ENCODE measurements around the gene SLC38A1.

Gene SLC38A1

GRCh38 chr12:46269429-46270241 lies 792 bp upstream of the SLC38A1 start:
- DNase-seq (ENCODE audit: low spot score in 2 of 2): peak in 1 of 2 experiments; percentile 23
- no peaks in the 10 kb centered on the region for H3K27me3 ChIP-seq (ENCODE audit: low read depth)
- in situ Hi-C loops (cut with MboI; ENCODE audit: low sequenced_read_pairs): loop anchor here (25.0 kb wide), 1 partner anchor 282 kb away; the partner anchor contains the start of gene SCAF11

GRCh38 chr12:46267825-46268582 lies 839 bp downstream of the SLC38A1 start:
- in situ Hi-C loops (cut with MboI; ENCODE audit: low sequenced_read_pairs): loop anchor here (25.0 kb wide), 1 partner anchor 281 kb away; the partner anchor contains the start of gene SCAF11
- Histone ChIP-seq H3K9me3 (no peaks in the 10 kb centered on the region), H3K36me3 (replicated peaks) (no peaks in the 10 kb centered on the region), H3K27me3 (ENCODE audit: low read depth) (no peaks in the 10 kb centered on the region), H3K4me1 (peaks cover 40% of the 10 kb centered on the region), H3K4me3 (peak overlapping the region; percentile 73)
- peak in 1 of 2 experiments; percentile 21 for DNase-seq (ENCODE audit: low spot score in 2 of 2)

More at GRCh38 chr12:46269429-46270241, 792 bp upstream of the SLC38A1 start:
- no peaks in the 10 kb centered on the region for H3K36me3 ChIP-seq (replicated peaks)
- H3K4me1 ChIP-seq: peaks cover 25% of the 10 kb centered on the region
- no peaks in the 10 kb centered on the region for H3K9me3 ChIP-seq
- peak overlapping the region; percentile 73 for H3K4me3 ChIP-seq

- H3K4me1 ChIP-seq: peaks cover 45% of the 10 kb centered on the region
- H3K4me3 ChIP-seq: peak overlapping the region; percentile 73
- peak in 1 of 2 experiments; percentile 45 for DNase-seq (ENCODE audit: low spot score in 2 of 2)
- no peaks in the 10 kb centered on the region for H3K36me3 ChIP-seq (replicated peaks)
- in situ Hi-C loops (cut with MboI; ENCODE audit: low sequenced_read_pairs): loop anchor here (25.0 kb wide), 1 partner anchor 280 kb away; the partner anchor contains the start of gene SCAF11
- H3K9me3 ChIP-seq: no peaks in the 10 kb centered on the region
- no peaks in the 10 kb centered on the region for H3K27me3 ChIP-seq (ENCODE audit: low read depth)
Measured at GRCh38 chr12:46267575-46267824, 1.3 kb downstream of the SLC38A1 start.

GRCh38 chr12:46266869-46267574 lies 1.8 kb downstream of the SLC38A1 start:
- H3K36me3 ChIP-seq (replicated peaks): no peaks in the 10 kb centered on the region
- in situ Hi-C loops (cut with MboI; ENCODE audit: low sequenced_read_pairs): loop anchor here (25.0 kb wide), 1 partner anchor 280 kb away; the partner anchor contains the start of gene SCAF11
- H3K9me3 ChIP-seq: no peaks in the 10 kb centered on the region
- peak overlapping the region; percentile 73 for H3K4me3 ChIP-seq
- DNase-seq (ENCODE audit: low spot score in 2 of 2): peak; percentile 65 to 77
- H3K4me1 ChIP-seq: peaks cover 49% of the 10 kb centered on the region
- no peaks in the 10 kb centered on the region for H3K27me3 ChIP-seq (ENCODE audit: low read depth)

GRCh38 chr12:46266382-46266791 lies 2.5 kb downstream of the SLC38A1 start:
- Histone ChIP-seq H3K4me3 (peak overlapping the region; percentile 73), H3K27me3 (ENCODE audit: low read depth) (no peaks in the 10 kb centered on the region), H3K4me1 (peaks cover 56% of the 10 kb centered on the region), H3K9me3 (no peaks in the 10 kb centered on the region), H3K36me3 (replicated peaks) (no peaks in the 10 kb centered on the region)
- peak; percentile 69 to 70 for DNase-seq (ENCODE audit: low spot score in 2 of 2)
- in situ Hi-C loops (cut with MboI; ENCODE audit: low sequenced_read_pairs): loop anchor here (25.0 kb wide), 1 partner anchor 279 kb away; the partner anchor contains the start of gene SCAF11

GRCh38 chr12:46265734-46266133 lies 3.1 kb downstream of the SLC38A1 start:
- DNase-seq (ENCODE audit: low spot score in 2 of 2): no peak
- Histone ChIP-seq H3K4me3 (peak overlapping the region; percentile 73), H3K9me3 (no peaks in the 10 kb centered on the region), H3K4me1 (peaks cover 60% of the 10 kb centered on the region), H3K36me3 (replicated peaks) (no peaks in the 10 kb centered on the region), H3K27me3 (ENCODE audit: low read depth) (no peaks in the 10 kb centered on the region)
- in situ Hi-C loops (cut with MboI; ENCODE audit: low sequenced_read_pairs): loop anchor here (25.0 kb wide), 1 partner anchor 278 kb away; the partner anchor contains the start of gene SCAF11

- in situ Hi-C loops (cut with MboI; ENCODE audit: low sequenced_read_pairs): loop anchor here (25.0 kb wide), 1 partner anchor 278 kb away; the partner anchor contains the start of gene SCAF11
- no peaks in the 10 kb centered on the region for H3K36me3 ChIP-seq (replicated peaks)
- H3K4me1 ChIP-seq: peaks cover 64% of the 10 kb centered on the region
Measured at GRCh38 chr12:46265102-46265501, 3.7 kb downstream of the SLC38A1 start.

GRCh38 chr12:46264057-46264456 lies 4.8 kb downstream of the SLC38A1 start:
- no peak for DNase-seq (ENCODE audit: low spot score in 2 of 2)
- Histone ChIP-seq H3K4me1 (peaks cover 64% of the 10 kb centered on the region), H3K4me3 (no peak overlapping the region), H3K36me3 (replicated peaks) (no peaks in the 10 kb centered on the region; the same call in 1 of the 2 replicates), H3K27me3 (ENCODE audit: low read depth) (no peaks in the 10 kb centered on the region), H3K9me3 (no peaks in the 10 kb centered on the region)
- in situ Hi-C loops (cut with MboI; ENCODE audit: low sequenced_read_pairs): loop anchor here (25.0 kb wide), 1 partner anchor 277 kb away; the partner anchor contains the start of gene SCAF11

More at GRCh38 chr12:46265102-46265501, 3.7 kb downstream of the SLC38A1 start:
- Histone ChIP-seq H3K9me3 (no peaks in the 10 kb centered on the region), H3K4me3 (no peak overlapping the region), H3K27me3 (ENCODE audit: low read depth) (no peaks in the 10 kb centered on the region)
- DNase-seq (ENCODE audit: low spot score in 2 of 2): no peak

GRCh38 chr12:46263140-46264016 lies 5.5 kb downstream of the SLC38A1 start:
- no peaks in the 10 kb centered on the region; the same call in 1 of the 2 replicates for H3K36me3 ChIP-seq (replicated peaks)
- no peak overlapping the region for H3K4me3 ChIP-seq
- H3K9me3 ChIP-seq: no peaks in the 10 kb centered on the region
- in situ Hi-C loops (cut with MboI; ENCODE audit: low sequenced_read_pairs): loop anchor here (25.0 kb wide), 1 partner anchor 276 kb away; the partner anchor contains the start of gene SCAF11
- H3K27me3 ChIP-seq (ENCODE audit: low read depth): no peaks in the 10 kb centered on the region
- peaks cover 64% of the 10 kb centered on the region for H3K4me1 ChIP-seq
- DNase-seq (ENCODE audit: low spot score in 2 of 2): no peak

GRCh38 chr12:46261646-46262045 lies 7.2 kb downstream of the SLC38A1 start:
- no peak overlapping the region for H3K4me3 ChIP-seq
- H3K36me3 ChIP-seq (replicated peaks): no peaks in the 10 kb centered on the region; the same call in 1 of the 2 replicates
- no peaks in the 10 kb centered on the region for H3K9me3 ChIP-seq
- no peaks in the 10 kb centered on the region for H3K27me3 ChIP-seq (ENCODE audit: low read depth)
- DNase-seq (ENCODE audit: low spot score in 2 of 2): no peak
- in situ Hi-C loops (cut with MboI; ENCODE audit: low sequenced_read_pairs): loop anchor here (25.0 kb wide), 1 partner anchor 274 kb away; the partner anchor contains the start of gene SCAF11
- H3K4me1 ChIP-seq: peaks cover 71% of the 10 kb centered on the region

GRCh38 chr12:46260913-46261476 lies 7.8 kb downstream of the SLC38A1 start:
- H3K4me3 ChIP-seq: no peak overlapping the region
- in situ Hi-C loops (cut with MboI; ENCODE audit: low sequenced_read_pairs): loop anchor here (25.0 kb wide), 1 partner anchor 274 kb away; the partner anchor contains the start of gene SCAF11

More at GRCh38 chr12:46260913-46261476, 7.8 kb downstream of the SLC38A1 start:
- no peaks in the 10 kb centered on the region; the same call in 1 of the 2 replicates for H3K36me3 ChIP-seq (replicated peaks)
- H3K4me1 ChIP-seq: peaks cover 75% of the 10 kb centered on the region
- no peaks in the 10 kb centered on the region for H3K27me3 ChIP-seq (ENCODE audit: low read depth)
- no peak for DNase-seq (ENCODE audit: low spot score in 2 of 2)
- no peaks in the 10 kb centered on the region for H3K9me3 ChIP-seq

Data from HAP-1 (cell line).